Hippocampal formation (tissue), 2 donors: ENCODE results near the gene PTPRN2.

ENCODE experiments used
- DNase-seq, 2 donors: peaks; one replicate each; lab custom pipeline; 2025; lab: John Stamatoyannopoulos, UW

The PTPRN2 gene

GRCh38 chr7:158114056-158114850 is 473.4 kb downstream of the PTPRN2 start:
- DNase-seq, result no peak

- DNase-seq, result no peak
Observed at GRCh38 chr7:158113321-158114025, 474.1 kb downstream of the PTPRN2 start.

GRCh38 chr7:158112571-158113320 is 474.9 kb downstream of the PTPRN2 start:
- DNase-seq, result no peak

- no peak for DNase-seq
Observed at GRCh38 chr7:158111906-158112570, 475.6 kb downstream of the PTPRN2 start.

GRCh38 chr7:158111049-158111751 is 476.4 kb downstream of the PTPRN2 start:
- DNase-seq, result no peak

GRCh38 chr7:158110661-158111048 is 477.0 kb downstream of the PTPRN2 start:
- DNase-seq, result no peak

- no peak for DNase-seq
Observed at GRCh38 chr7:158110034-158110590, 477.5 kb downstream of the PTPRN2 start.

GRCh38 chr7:158109364-158110033 is 478.1 kb downstream of the PTPRN2 start:
- DNase-seq, result no peak

GRCh38 chr7:158108646-158109293 is 478.9 kb downstream of the PTPRN2 start:
- no peak for DNase-seq

- DNase-seq, result no peak
Observed at GRCh38 chr7:158107806-158108205, 479.8 kb downstream of the PTPRN2 start.

GRCh38 chr7:158106272-158106671 is 481.4 kb downstream of the PTPRN2 start:
- no peak for DNase-seq

GRCh38 chr7:158103378-158103777 is 484.2 kb downstream of the PTPRN2 start:
- DNase-seq, result no peak

- DNase-seq, result no peak
Observed at GRCh38 chr7:158102897-158103296, 484.7 kb downstream of the PTPRN2 start.

GRCh38 chr7:158101821-158102450 is 485.7 kb downstream of the PTPRN2 start:
- no peak for DNase-seq

GRCh38 chr7:158098125-158099030 is 489.2 kb downstream of the PTPRN2 start:
- no peak for DNase-seq

GRCh38 chr7:158097453-158098124 is 490.0 kb downstream of the PTPRN2 start:
- no peak for DNase-seq

GRCh38 chr7:158097106-158097452 is 490.5 kb downstream of the PTPRN2 start:
- DNase-seq, result no peak

GRCh38 chr7:158096582-158096981 is 491.0 kb downstream of the PTPRN2 start:
- DNase-seq, result no peak
